Osteoblast (primary cell): Measurements from ENCODE around the gene CLOCK. TPM values are rescaled to one million over a fixed set of nuclear protein-coding genes. Genes with fewer than 3 reads are reported as not detected.

ENCODE experiments used
- DNase-seq: peaks from one replicate; pipeline ENCODE4 v3.0.0; 2011; ENCODE audit warnings: low spot score, mixed read lengths; ENCODE audit not compliant: insufficient read length; ENCODE audit errors: missing footprints
- H2AFZ ChIP-seq: 2 replicates; pipeline ENCODE4 v1.6.0; 2011; ENCODE audit warnings: mild to moderate bottlenecking, low read length
- H3K27ac ChIP-seq: 2 replicates; pipeline ENCODE4 v1.5.1; 2011; ENCODE audit warnings: mild to moderate bottlenecking, low read depth, low read length, moderate library complexity
- H3K27me3 ChIP-seq: 2 replicates; pipeline ENCODE4 v1.6.0; 2012; ENCODE audit warnings: mild to moderate bottlenecking, control low read depth, inconsistent platforms, low read length, moderate library complexity; ENCODE audit not compliant: insufficient read depth
- H3K36me3 ChIP-seq: 2 replicates; pipeline ENCODE4 v1.5.1; 2011; ENCODE audit warnings: mild to moderate bottlenecking, low read length, control low read depth, moderate library complexity; ENCODE audit not compliant: insufficient read depth
- H3K4me1 ChIP-seq: 2 replicates; pipeline ENCODE4 v1.5.1; 2011; ENCODE audit warnings: mild to moderate bottlenecking, low read length, control low read depth, moderate library complexity; ENCODE audit not compliant: insufficient read depth
- H3K4me2 ChIP-seq: 2 replicates; pipeline ENCODE4 v1.6.0; 2011; ENCODE audit warnings: mild to moderate bottlenecking, low read length; ENCODE audit not compliant: insufficient read depth
- H3K4me3 ChIP-seq: fragments of 200-600 bp; sonication (generic); 3 replicates; pipeline ENCODE4 v1.5.1; 2012; ENCODE audit warnings: mild to moderate bottlenecking, low read length, inconsistent platforms; ENCODE audit not compliant: insufficient read depth
- H3K79me2 ChIP-seq: 2 replicates; pipeline ENCODE4 v1.6.0; 2012; ENCODE audit warnings: mild to moderate bottlenecking, low read length, control low read depth, inconsistent platforms; ENCODE audit not compliant: insufficient read depth
- H3K9me3 ChIP-seq: 2 replicates; pipeline ENCODE4 v1.5.1; 2011; ENCODE audit warnings: low read depth, low read length, control low read depth
- H4K20me1 ChIP-seq: 2 replicates; pipeline ENCODE4 v1.6.0; 2012; ENCODE audit warnings: mild to moderate bottlenecking, low read length, control low read depth; ENCODE audit not compliant: insufficient read depth
- total RNA-seq: library from RNA; depleted of rRNA; stranded (reverse); fragments of >200 nt; gene quantifications from 2 replicates; pipeline ENCODE4 v1.2.3, GENCODE V29; 2012
- TF ChIP-seq, protein P1 (sequence below): IDR thresholded peaks from 2 replicates; pipeline ENCODE4 v1.5.1; 2011; ENCODE audit warnings: mild to moderate bottlenecking, low read depth, low read length, moderate library complexity; ENCODE audit errors: extremely low read depth

CLOCK gene
- total RNA-seq, 1 donor: 34.4 TPM

DNA sequence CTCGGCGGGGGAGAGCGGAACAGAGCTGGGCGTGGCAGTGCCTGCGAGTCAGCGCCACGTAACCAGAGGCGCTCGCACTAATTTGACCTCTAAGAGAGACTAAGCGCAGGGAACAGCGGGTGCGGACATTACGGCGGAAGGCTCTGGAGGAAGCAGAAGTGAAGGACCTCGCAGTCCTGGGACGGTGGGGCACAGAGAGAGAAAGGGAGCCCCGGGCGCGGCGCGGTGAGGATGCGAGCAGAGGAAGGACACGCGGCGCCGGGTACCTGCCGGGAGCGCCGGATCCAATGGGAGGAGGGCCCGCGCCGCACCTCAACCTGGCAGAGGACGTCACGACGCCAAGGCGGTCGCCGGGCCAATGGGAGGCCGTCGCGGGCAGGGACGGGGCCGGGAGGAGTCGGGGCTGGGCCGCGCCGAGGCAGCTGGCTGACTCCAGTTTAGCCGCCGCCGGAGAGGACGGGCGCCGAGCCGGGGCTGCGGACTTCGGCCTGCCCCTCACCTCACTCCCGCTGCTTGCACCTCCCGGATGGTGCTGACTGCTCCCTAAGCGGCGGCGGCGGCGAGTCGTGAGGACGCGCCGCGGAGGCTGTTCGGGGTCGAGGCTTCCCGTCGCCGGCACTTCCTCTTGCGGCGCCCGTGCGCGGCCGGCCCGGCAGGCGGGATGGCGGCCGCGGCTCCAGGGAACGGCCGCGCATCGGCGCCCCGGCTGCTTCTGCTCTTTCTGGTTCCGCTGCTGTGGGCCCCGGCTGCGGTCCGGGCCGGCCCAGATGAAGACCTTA lies 151.0 kb downstream of the CLOCK start, which contains the start of gene TMEM165:
Gene TMEM165, plus strand, starts transcription at position 429 of the 779 bp plus-strand sequence. Its CDS starts 233 bp downstream, at position 662.
- TF ChIP-seq, protein P1, sequence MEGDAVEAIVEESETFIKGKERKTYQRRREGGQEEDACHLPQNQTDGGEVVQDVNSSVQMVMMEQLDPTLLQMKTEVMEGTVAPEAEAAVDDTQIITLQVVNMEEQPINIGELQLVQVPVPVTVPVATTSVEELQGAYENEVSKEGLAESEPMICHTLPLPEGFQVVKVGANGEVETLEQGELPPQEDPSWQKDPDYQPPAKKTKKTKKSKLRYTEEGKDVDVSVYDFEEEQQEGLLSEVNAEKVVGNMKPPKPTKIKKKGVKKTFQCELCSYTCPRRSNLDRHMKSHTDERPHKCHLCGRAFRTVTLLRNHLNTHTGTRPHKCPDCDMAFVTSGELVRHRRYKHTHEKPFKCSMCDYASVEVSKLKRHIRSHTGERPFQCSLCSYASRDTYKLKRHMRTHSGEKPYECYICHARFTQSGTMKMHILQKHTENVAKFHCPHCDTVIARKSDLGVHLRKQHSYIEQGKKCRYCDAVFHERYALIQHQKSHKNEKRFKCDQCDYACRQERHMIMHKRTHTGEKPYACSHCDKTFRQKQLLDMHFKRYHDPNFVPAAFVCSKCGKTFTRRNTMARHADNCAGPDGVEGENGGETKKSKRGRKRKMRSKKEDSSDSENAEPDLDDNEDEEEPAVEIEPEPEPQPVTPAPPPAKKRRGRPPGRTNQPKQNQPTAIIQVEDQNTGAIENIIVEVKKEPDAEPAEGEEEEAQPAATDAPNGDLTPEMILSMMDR: peak; percentile 20
- peak within 1 kb of the TSS; percentile 81 for H3K4me3 ChIP-seq
- H3K27ac ChIP-seq: peak within 1 kb of the TSS; percentile 92
- H4K20me1 ChIP-seq: peaks cover 39% of the 10 kb centered on the region
- H3K9me3 ChIP-seq: no peaks in the 10 kb centered on the region
- H3K79me2 ChIP-seq: peaks cover 45% of the 10 kb centered on the region
- H2AFZ ChIP-seq: peak within 1 kb of the TSS; percentile 86
- H3K27me3 ChIP-seq: no peaks in the 10 kb centered on the region
- peak; percentile 93 for DNase-seq
- peaks cover 21% of the 10 kb centered on the region for H3K36me3 ChIP-seq
- H3K4me1 ChIP-seq: peaks cover 19% of the 10 kb centered on the region
- peak within 1 kb of the TSS; percentile 96 for H3K4me2 ChIP-seq

DNA sequence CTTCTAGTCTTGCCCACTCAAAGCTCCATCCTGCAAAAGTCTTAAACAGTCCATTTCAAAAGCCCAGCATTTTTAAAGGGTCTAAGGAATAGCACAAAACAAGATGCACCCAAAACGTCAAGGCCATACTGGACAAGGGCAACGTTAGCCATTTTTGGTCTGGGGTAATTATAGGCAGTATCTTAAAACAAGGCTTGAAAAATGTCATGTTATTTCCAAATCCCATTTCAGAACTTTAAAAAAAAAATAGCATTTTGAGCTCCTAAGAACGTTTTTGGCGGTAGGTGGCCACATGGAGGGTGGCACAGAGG lies 151.5 kb downstream of the CLOCK start:
- TF ChIP-seq, protein P1: no peak
- H3K27me3 ChIP-seq: no peaks in the 10 kb centered on the region
- H3K27ac ChIP-seq: peak overlapping the region; percentile 92
- H3K4me1 ChIP-seq: peaks cover 19% of the 10 kb centered on the region
- peaks cover 41% of the 10 kb centered on the region for H3K79me2 ChIP-seq
- H3K4me2 ChIP-seq: peak overlapping the region; percentile 96
- DNase-seq: no peak
- peaks cover 18% of the 10 kb centered on the region for H3K36me3 ChIP-seq
- H2AFZ ChIP-seq: peak overlapping the region; percentile 86
- no peaks in the 10 kb centered on the region for H3K9me3 ChIP-seq
- peak overlapping the region; percentile 81 for H3K4me3 ChIP-seq
- peaks cover 36% of the 10 kb centered on the region for H4K20me1 ChIP-seq

DNA sequence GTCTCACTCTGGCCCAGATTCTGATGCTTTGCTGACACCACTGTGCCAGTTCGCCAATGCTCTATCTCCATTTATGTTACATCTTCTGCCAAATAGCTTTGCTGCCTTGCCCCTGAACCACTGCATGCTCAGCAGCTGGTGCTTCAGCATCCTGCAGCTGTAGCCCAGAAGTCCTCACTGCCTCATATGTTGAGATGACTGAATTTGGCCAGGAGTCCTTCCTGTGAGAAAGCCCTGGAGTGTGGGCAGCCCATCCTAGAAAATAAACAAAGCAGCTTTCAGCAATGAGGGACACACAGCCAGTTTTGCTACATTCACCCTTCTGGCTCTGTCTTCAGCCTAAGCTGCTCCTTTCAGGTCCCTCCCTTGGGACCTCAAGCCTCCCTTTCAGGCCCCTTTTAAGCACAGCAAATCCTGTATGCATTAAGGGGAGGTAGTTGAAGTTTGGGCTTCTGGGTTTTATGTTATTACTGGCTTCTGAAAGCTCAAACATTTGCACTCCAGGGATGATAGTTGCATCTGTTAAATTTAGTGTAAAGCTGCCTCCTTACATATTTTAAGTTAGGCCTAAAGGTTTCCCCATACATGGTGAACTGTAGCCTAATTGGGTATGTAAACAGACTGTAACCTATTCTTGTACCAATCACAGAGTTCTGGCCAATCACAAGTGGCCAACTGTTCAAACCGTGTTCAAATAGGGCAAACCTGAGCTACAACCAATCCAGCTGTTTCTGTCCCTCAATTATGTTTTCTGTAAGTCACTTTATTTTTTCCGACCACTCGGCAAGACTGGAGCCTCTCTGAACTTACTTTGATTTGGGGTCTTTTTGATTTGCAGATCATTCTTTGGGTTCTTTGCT lies 153.0 kb downstream of the CLOCK start:
- Histone ChIP-seq H3K4me2 (no peak overlapping the region), H3K27ac (peak overlapping the region; percentile 34), H4K20me1 (peaks cover 23% of the 10 kb centered on the region), H3K36me3 (peaks cover 10% of the 10 kb centered on the region), H3K27me3 (no peaks in the 10 kb centered on the region), H3K4me3 (no peak overlapping the region), H3K4me1 (peaks cover 11% of the 10 kb centered on the region), H3K79me2 (peaks cover 29% of the 10 kb centered on the region), H2AFZ (peak overlapping the region; percentile 52), H3K9me3 (no peaks in the 10 kb centered on the region)
- TF ChIP-seq, protein P1: no peak
- DNase-seq: peak; percentile 88

DNA sequence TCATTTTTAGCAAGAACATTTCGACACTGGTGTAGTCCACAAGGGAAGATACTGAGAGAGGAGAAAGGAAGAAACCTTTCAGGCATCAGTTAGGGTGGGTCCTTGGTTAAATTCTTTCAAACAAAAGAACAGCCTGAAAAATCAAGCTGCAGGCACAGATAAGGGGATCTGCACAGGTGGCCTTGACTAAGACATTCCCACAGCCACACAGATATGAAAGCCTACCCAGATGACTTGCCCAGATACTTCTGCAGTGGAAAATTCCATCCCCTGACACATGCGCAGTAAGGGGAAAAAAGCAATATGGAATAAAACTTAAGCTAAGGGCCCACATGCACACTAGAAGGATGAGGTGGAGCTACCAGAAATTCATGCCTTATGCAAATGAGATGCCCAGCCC lies 159.9 kb downstream of the CLOCK start:
- no peak for DNase-seq
- H3K27ac ChIP-seq: no peak overlapping the region
- no peaks in the 10 kb centered on the region for H3K79me2 ChIP-seq
- H2AFZ ChIP-seq: no peak overlapping the region
- H3K36me3 ChIP-seq: no peaks in the 10 kb centered on the region
- no peak overlapping the region for H3K4me2 ChIP-seq
- no peak overlapping the region for H3K4me3 ChIP-seq
- no peaks in the 10 kb centered on the region for H4K20me1 ChIP-seq
- peaks cover 4% of the 10 kb centered on the region for H3K4me1 ChIP-seq
- H3K9me3 ChIP-seq: no peaks in the 10 kb centered on the region
- TF ChIP-seq, protein P1: no peak
- no peaks in the 10 kb centered on the region for H3K27me3 ChIP-seq
